Uterus (tissue), 4 donors: ENCODE data around the gene EDAR. TPM values are rescaled to one million over a fixed set of nuclear protein-coding genes. Genes with fewer than 3 reads are reported as not detected.

Experiments
- DNase-seq, 2 donors: peaks; one replicate each; pipeline ENCODE4 v3.0.0-alpha.2; 2019 to 2020
- H3K27ac ChIP-seq, 2 donors: fragments of 200-600 bp; sonication (generic); 1 replicate in 1 of 2; 2 replicates in 1 of 2; pipeline ENCODE4 v1.5.1; 2016 to 2018
- H3K27me3 ChIP-seq, 2 donors: fragments of 200-600 bp; sonication (generic); one replicate each; pipeline ENCODE4 v1.5.1; 2018 to 2019; ENCODE audit warnings: control low read depth in 1 of 2
- H3K36me3 ChIP-seq, 2 donors: fragments of 200-600 bp; sonication (generic); one replicate each; pipeline ENCODE4 v1.5.1; 2019; ENCODE audit warnings: control low read depth in 1 of 2
- H3K4me1 ChIP-seq, 2 donors: fragments of 200-600 bp; sonication (generic); one replicate each; pipeline ENCODE4 v1.5.1; 2018 to 2019; ENCODE audit warnings: control low read depth in 1 of 2
- H3K4me3 ChIP-seq, 2 donors: fragments of 200-600 bp; sonication (generic); 1 replicate in 1 of 2; 2 replicates in 1 of 2; pipeline ENCODE4 v1.5.1; 2018 to 2019; ENCODE audit warnings: mild to moderate bottlenecking in 1 of 2
- H3K9me3 ChIP-seq, 2 donors: fragments of 200-600 bp; sonication (generic); one replicate each; pipeline ENCODE4 v1.5.1; 2019; ENCODE audit warnings: control low read depth in 1 of 2
- POLR2A ChIP-seq, 2 donors: fragments of 450-650 bp; IDR thresholded peaks; one replicate each; pipeline ENCODE4 v1.6.1; 2016; ENCODE audit warnings: antibody characterized with exemption in 2 of 2, mild to moderate bottlenecking in 1 of 2, moderate library complexity in 1 of 2
- intact Hi-C: fragments of 100-400 bp; cut with DNase I; formaldehyde crosslinking; loops from one replicate; pipeline ENCODE4 v1.15.1; 2023; ENCODE audit warnings: low total_unique reads
- total RNA-seq, 4 donors: library from RNA; depleted of rRNA in 3 of 4; stranded (reverse); fragments of >200 nt in 3 of 4; gene quantifications; one replicate each; pipeline versions ENCODE4 v1.1.0 to v1.2.4, GENCODE V29; 2014 to 2023
- TF ChIP-seq, protein P1 (sequence below), 4 experiments: fragments of 200-600 bp in 2 of 4; fragments of 450-650 bp in 2 of 4; sonication (generic) in 2 of 4; IDR thresholded peaks; one replicate each; pipeline ENCODE4 v1.5.1; 2016 to 2019; ENCODE audit warnings: antibody characterized with exemption in 4 of 4, mild to moderate bottlenecking in 2 of 4, moderate library complexity in 1 of 4
- donor health status: DM: yes; HTN: yes; CAD: no.

The EDAR gene
- total RNA-seq, 4 donors from 2014 or later = 0.62 TPM; not detected in 3

DNA sequence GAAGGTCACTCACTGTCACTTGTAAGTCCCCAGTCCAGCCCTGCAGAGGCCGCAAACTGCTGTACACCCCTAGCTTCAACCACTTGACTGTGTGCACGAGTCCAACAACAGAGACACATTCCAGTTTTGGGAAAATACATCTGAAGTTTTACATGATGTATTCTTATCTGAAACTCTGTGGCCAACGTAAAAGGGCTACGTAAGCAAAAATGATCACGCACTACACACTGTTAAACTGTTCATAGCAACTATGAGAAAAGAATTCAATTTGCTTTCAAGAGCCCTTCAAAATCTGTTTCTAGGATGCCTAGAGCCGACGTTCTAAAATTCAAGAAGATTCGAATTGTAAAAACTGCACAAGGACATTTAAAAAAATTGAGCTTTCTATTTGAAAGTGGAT lies 26.0 kb downstream of the EDAR start:
- H3K4me1 ChIP-seq = no peaks in the 10 kb centered on the region
- no peak overlapping the region for H3K4me3 ChIP-seq
- no peaks in the 10 kb centered on the region for H3K9me3 ChIP-seq
- TF ChIP-seq POLR2A (IDR thresholded peaks at IDR 0.05) = no peak
- TF ChIP-seq, protein P1, sequence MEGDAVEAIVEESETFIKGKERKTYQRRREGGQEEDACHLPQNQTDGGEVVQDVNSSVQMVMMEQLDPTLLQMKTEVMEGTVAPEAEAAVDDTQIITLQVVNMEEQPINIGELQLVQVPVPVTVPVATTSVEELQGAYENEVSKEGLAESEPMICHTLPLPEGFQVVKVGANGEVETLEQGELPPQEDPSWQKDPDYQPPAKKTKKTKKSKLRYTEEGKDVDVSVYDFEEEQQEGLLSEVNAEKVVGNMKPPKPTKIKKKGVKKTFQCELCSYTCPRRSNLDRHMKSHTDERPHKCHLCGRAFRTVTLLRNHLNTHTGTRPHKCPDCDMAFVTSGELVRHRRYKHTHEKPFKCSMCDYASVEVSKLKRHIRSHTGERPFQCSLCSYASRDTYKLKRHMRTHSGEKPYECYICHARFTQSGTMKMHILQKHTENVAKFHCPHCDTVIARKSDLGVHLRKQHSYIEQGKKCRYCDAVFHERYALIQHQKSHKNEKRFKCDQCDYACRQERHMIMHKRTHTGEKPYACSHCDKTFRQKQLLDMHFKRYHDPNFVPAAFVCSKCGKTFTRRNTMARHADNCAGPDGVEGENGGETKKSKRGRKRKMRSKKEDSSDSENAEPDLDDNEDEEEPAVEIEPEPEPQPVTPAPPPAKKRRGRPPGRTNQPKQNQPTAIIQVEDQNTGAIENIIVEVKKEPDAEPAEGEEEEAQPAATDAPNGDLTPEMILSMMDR (IDR thresholded peaks at IDR 0.05) = no peak
- intact Hi-C loops = no loop called here
- H3K27ac ChIP-seq = no peak overlapping the region
- no peaks in the 10 kb centered on the region for H3K36me3 ChIP-seq
- DNase-seq = no peak
- H3K27me3 ChIP-seq = no peaks in the 10 kb centered on the region

DNA sequence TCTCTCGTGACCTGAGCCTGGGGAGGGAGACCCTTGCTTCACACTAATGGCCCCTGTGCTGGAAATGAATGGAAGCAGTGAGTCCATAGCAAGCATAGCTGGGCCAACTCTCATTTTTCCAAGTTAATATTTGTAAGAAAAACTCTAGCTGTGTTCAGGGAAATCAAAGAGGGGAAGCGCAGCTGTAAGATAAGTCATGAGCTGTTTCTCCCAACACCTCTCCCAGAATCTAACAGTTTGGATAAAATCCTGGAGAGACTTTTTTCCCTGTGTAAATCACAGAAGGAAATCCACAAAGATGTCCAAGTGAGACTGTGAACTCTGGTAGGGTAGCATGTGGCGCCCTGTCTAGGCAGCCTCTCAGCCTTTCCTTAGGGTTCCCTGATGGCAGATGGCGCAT lies 27.2 kb downstream of the EDAR start:
- Histone ChIP-seq H3K9me3 (no peaks in the 10 kb centered on the region), H3K27ac (no peak overlapping the region), H3K27me3 (no peaks in the 10 kb centered on the region), H3K4me1 (no peaks in the 10 kb centered on the region), H3K36me3 (no peaks in the 10 kb centered on the region), H3K4me3 (no peak overlapping the region)
- no peak for DNase-seq
- intact Hi-C loops = no loop called here
- no peak for TF ChIP-seq POLR2A (IDR thresholded peaks at IDR 0.05)
- TF ChIP-seq, protein P1 (IDR thresholded peaks at IDR 0.05) = no peak

DNA sequence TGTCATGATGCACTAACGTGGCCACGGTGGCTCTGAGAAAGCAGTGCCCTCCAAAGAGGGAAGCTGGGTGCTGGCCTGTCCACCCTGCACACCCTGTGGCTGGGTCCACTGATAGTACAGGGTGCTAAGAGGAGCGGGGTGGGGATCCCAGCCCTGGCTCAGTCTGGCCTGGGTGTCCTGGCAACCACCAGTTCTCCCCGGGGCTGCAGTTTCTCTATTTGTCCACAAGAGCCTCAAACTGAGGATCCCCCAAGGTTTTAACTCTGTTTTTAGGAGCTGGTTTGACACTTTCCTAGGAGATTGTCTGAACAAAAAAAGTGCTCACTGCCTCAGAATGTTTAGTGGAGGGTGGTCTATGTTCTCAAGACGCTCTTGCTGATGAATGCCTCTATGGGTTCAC lies 29.0 kb downstream of the EDAR start:
- no peak for TF ChIP-seq POLR2A (IDR thresholded peaks at IDR 0.05)
- TF ChIP-seq, protein P1 (IDR thresholded peaks at IDR 0.05) = no peak
- Histone ChIP-seq H3K36me3 (no peaks in the 10 kb centered on the region), H3K4me1 (no peaks in the 10 kb centered on the region), H3K27me3 (no peaks in the 10 kb centered on the region), H3K4me3 (no peak overlapping the region), H3K9me3 (no peaks in the 10 kb centered on the region), H3K27ac (no peak overlapping the region)
- intact Hi-C loops = no loop called here
- DNase-seq = no peak

DNA sequence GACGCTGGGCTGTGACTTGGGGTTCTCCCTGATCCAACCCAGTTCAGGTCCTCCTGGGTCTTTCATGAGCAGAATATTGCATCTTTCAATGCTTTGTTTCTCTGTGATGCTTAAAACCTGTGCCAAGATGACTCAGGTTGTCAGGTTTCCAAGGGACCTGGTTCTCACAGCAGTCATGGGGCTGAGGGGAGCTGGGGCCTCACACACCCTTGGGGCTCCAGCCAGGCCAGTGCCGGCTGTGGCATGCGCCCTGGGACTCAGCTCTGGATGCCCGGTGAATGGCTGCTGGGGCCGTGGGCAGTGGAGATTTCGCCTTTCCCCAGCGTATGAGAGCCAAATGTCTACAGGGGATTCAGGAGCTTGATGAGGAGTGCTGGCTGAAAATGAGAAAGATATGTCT lies 29.6 kb downstream of the EDAR start:
- TF ChIP-seq, protein P1 (IDR thresholded peaks at IDR 0.05) = no peak
- TF ChIP-seq POLR2A (IDR thresholded peaks at IDR 0.05) = no peak
- intact Hi-C loops = no loop called here
- no peaks in the 10 kb centered on the region for H3K36me3 ChIP-seq
- H3K4me1 ChIP-seq = no peaks in the 10 kb centered on the region
- no peak for DNase-seq
- H3K27me3 ChIP-seq = no peaks in the 10 kb centered on the region
- H3K27ac ChIP-seq = no peak overlapping the region
- no peaks in the 10 kb centered on the region for H3K9me3 ChIP-seq
- no peak overlapping the region for H3K4me3 ChIP-seq

DNA sequence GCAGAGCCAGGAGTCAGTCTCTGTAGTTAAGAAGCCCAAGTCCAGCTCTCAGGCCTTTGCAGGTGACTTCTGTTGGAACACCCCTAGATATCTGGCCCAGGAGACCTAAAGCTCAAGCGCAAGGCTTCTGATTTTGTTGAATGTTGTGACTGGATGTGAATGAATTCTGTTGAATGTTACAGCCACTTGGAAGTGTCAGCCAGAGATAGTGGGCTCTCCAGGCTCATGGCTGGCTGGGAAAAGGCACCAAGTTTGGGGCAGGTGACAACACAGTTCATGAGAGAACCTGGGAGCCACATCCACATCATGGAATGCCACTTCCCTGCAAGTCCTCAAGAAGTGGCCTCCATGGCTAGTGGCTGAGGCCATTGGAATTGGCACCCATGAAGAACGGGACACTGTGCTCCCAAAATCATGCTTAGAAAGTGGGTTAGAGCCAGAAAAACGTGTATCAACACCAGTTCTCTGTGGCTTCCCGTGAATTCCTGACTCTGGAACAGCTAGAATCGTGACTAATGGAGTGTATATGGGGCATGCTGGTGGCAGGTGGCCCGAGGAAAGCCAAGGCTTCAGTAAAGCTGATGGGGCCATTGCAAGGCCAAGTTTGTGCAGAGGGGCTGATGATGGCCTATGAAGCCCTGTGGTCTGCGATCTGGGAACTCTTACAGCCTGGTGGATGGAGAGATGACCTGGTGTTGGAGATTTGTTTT lies 30.2 kb downstream of the EDAR start:
- DNase-seq = no peak
- H3K4me3 ChIP-seq = no peak overlapping the region
- no peaks in the 10 kb centered on the region for H3K4me1 ChIP-seq
- no peaks in the 10 kb centered on the region for H3K27me3 ChIP-seq
- no peaks in the 10 kb centered on the region for H3K36me3 ChIP-seq
- H3K9me3 ChIP-seq = no peaks in the 10 kb centered on the region
- intact Hi-C loops = no loop called here
- no peak overlapping the region for H3K27ac ChIP-seq
- no peak for TF ChIP-seq POLR2A (IDR thresholded peaks at IDR 0.05)
- TF ChIP-seq, protein P1 (IDR thresholded peaks at IDR 0.05) = no peak
